C4-2B (cell line): ENCODE data around the gene IL3.

Experiments
- CTCF ChIP-seq: fragments of 450-650 bp; conservative IDR thresholded peaks from 2 replicates; pipeline ENCODE4 v1.5.1; 2017; ENCODE audit warnings: mild to moderate bottlenecking
- ZFX ChIP-seq: fragments of 450-650 bp; IDR thresholded peaks from 2 replicates; pipeline ENCODE4 v1.6.1; 2017

DNA sequence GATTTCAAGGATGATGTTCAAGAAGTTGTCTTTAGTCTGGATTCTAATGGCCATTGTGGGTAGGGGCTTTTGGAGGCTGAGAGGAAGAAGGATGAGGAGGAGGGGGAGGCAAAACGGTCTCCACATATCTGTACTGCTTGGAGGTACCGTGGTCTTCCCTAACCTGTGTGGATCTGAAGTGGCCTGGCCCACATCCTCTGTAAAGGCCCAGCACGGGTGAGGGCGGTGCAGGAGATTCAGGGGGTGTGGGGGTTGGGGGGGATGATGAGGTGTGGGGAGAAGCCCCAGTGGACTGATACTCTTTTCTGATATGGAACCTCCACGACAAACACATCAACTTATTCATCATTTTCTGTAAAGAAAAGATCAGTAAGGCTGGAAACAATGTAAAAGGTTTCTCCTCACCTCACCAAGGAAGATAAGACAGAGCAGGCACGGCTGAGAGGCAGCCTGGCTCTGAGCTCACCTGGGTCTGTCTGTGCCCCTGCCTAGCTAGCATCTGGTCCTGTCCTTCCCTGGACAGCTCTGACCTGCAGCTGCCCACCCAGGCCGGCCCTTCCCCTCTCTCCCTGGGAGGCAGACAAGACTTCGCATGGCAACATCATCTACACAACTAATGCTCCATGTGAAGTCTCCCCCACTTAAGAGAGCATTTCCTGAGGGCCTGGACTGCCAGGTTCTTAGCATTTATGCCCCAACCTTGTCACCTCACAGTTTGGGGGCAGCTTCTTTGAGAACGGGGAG is 5.6 kb upstream of the IL3 start:
- TF ChIP-seq CTCF = no peak
- TF ChIP-seq ZFX = no peak
